GM12864 (cell line): Measurements from ENCODE around the gene OR8B12.

Experiments
- DNase-seq: peaks from one replicate; pipeline ENCODE4 v3.0.0-alpha.2; 2011; ENCODE audit warnings: low read depth
- H3K4me3 ChIP-seq: 2 replicates; pipeline ENCODE4 v1.5.1; 2011; ENCODE audit warnings: mild to moderate bottlenecking, low read depth, low read length, control low read depth
- TF ChIP-seq, protein P1 (sequence below): IDR thresholded peaks from 2 replicates; pipeline ENCODE4 v1.5.1; 2011; ENCODE audit warnings: low read depth, mild to moderate bottlenecking, moderate library complexity, low read length, control low read depth, inconsistent platforms; ENCODE audit errors: missing control alignments

OR8B12 gene

DNA sequence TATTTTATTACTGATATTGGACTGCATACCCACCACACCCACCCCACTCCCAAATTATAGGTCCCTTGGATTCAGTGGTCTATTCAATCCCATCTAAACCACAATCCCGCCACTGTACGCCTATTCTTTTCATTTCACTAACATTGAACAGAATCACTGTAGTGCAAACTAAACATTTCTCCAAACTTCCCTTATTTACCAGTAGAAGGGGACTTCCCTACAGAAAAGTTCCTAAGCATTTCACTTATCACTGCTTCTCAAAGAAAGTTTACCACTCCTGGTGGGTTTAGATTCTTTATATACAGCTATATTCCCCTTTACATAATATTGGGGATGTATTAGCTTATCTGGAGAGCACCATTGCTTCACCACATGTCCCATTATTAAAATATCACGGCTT is 29.3 kb downstream of the OR8B12 start:
- TF ChIP-seq, protein P1, sequence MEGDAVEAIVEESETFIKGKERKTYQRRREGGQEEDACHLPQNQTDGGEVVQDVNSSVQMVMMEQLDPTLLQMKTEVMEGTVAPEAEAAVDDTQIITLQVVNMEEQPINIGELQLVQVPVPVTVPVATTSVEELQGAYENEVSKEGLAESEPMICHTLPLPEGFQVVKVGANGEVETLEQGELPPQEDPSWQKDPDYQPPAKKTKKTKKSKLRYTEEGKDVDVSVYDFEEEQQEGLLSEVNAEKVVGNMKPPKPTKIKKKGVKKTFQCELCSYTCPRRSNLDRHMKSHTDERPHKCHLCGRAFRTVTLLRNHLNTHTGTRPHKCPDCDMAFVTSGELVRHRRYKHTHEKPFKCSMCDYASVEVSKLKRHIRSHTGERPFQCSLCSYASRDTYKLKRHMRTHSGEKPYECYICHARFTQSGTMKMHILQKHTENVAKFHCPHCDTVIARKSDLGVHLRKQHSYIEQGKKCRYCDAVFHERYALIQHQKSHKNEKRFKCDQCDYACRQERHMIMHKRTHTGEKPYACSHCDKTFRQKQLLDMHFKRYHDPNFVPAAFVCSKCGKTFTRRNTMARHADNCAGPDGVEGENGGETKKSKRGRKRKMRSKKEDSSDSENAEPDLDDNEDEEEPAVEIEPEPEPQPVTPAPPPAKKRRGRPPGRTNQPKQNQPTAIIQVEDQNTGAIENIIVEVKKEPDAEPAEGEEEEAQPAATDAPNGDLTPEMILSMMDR, result no peak
- DNase-seq, result no peak
- no peak overlapping the region for H3K4me3 ChIP-seq

DNA sequence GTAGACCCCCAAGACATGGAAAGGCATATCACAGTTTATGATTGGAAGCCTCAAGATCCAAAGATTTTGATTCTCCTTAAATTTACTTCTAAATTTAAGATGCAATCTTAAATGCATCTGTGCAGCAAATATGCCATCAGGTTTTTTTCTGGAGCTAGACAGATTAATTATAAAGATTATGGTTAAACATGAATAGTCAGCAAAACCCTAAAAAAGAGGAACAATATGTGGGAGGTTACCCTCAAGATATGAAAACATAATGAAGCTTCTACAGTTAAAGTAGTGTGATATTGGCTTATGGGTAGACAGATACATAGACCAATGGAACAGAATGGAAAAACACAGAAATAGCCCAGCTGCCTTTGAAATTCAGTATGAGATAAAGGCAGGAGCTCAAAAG is 31.7 kb downstream of the OR8B12 start:
- DNase-seq, result no peak
- H3K4me3 ChIP-seq, result no peak overlapping the region
- TF ChIP-seq, protein P1, result no peak

DNA sequence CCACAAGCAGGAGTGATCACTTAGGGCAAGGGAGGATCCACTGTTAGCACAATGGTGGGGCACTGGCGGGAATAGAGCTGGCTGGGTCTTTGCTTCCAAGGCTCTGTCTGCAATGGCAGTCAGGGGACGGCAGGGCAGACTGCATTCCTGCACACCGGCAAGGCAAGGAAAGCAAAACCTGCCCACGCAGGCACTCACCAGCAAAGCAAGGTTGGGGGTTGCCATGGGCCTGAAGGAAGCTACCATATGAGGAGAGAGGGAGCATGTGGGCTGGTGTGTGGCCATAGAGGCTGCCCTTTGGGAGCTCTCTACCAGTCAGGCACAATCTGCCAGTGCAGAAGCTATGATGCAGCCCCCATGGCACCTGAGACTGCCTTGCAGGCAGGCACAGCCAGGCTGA is 33.2 kb downstream of the OR8B12 start:
- H3K4me3 ChIP-seq, result no peak overlapping the region
- TF ChIP-seq, protein P1, result no peak
- DNase-seq, result no peak

DNA sequence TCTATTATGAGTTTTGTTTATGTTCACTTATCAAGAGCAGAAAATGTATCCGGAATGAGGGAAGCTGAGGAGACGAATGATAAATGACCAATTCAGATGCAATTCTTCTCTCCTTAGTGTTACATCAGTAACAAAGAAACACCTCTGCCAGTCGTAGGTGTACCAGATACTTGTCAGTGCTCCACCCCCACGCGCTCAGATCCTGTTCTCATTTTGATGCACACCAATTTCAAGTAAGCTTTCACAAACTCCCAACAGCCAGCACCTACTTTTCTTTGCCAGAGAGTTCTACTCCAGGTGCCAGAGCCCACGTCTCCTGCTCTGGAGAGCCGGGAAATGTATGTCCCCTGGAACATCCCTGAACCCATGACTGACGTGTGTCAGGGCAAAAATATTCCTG is 43.7 kb downstream of the OR8B12 start:
- DNase-seq, result no peak
- TF ChIP-seq, protein P1, result no peak
- H3K4me3 ChIP-seq, result no peak overlapping the region

DNA sequence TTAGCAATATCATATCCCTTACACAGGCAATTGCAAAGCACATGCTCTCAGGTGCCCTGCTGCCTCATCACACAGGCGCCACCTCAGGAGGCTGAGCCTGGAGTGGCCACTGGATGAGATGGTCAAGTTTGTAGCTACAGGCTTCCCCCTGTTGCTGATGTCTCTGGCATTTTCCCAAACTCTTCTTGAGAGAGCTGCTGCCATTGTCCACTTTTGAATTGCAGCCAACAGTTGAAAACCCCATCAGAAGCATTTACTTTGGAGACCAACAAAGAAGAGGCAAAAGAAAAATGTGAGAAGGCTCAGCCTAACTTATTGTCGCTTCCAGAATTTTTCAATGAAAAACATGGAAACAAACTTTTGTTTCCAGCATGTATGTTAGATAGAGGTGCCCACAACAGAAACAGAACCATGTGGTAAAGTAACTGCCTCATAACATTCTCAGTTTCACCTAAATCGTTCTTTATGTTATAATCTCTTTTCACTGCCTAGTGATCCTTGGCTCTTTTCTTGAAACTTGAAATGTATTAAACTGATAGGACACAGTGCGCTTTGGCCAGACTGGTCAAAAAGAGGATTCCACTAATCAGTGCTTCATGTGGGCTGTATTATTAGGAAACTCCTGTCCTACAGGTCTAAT is 50.3 kb downstream of the OR8B12 start:
- no peak for DNase-seq
- TF ChIP-seq, protein P1, result no peak
- no peak overlapping the region for H3K4me3 ChIP-seq
